BJ (cell line): ENCODE measurements around the gene KCNA1. TPM values are rescaled to one million over a fixed set of nuclear protein-coding genes. Genes with fewer than 3 reads are reported as not detected.

Experiments
- CTCF ChIA-PET: fragments of 350-600 bp; formaldehyde crosslinking; extraction: SDS; loops from one replicate; lab custom pipeline; 2021; ENCODE audit warnings: antibody characterized with exemption, inconsistent platforms; lab: Yijun Ruan, JAX
- POLR2A ChIA-PET: fragments of 300-600 bp; sonication (Branson Sonifier 250); formaldehyde crosslinking; extraction: SDS; loops from one replicate; lab custom pipeline; 2021; ENCODE audit warnings: antibody characterized with exemption; lab: Charles Lee
- DNase-seq: peaks from one replicate; pipeline ENCODE4 v3.0.0-alpha.2; 2011; ENCODE audit warnings: low read depth
- H3K27me3 ChIP-seq: 2 replicates; pipeline ENCODE4 v1.6.0; 2011; ENCODE audit warnings: low read length; ENCODE audit not compliant: control insufficient read depth, insufficient read depth
- H3K36me3 ChIP-seq: 2 replicates; pipeline ENCODE4 v1.5.1; 2011; ENCODE audit warnings: low read length; ENCODE audit not compliant: control insufficient read depth, insufficient read depth
- H3K4me3 ChIP-seq: 2 replicates; pipeline ENCODE4 v1.5.1; 2011; ENCODE audit warnings: low read depth, mild to moderate bottlenecking, control low read depth, low read length
- CTCF ChIP-seq: IDR thresholded peaks from 2 replicates; pipeline ENCODE4 v1.5.1; 2011; ENCODE audit warnings: low read depth, mild to moderate bottlenecking, control low read depth, inconsistent platforms, low read length, moderate library complexity; ENCODE audit not compliant: insufficient read depth
- polyA plus RNA-seq: library from polyadenylated mRNA; depleted of rRNA; stranded (reverse); fragments of >200 nt; gene quantifications from 2 replicates; pipeline ENCODE4 v1.2.3, GENCODE V29; 2011

KCNA1 gene
- polyA plus RNA-seq, 1 experiment: not detected

DNA sequence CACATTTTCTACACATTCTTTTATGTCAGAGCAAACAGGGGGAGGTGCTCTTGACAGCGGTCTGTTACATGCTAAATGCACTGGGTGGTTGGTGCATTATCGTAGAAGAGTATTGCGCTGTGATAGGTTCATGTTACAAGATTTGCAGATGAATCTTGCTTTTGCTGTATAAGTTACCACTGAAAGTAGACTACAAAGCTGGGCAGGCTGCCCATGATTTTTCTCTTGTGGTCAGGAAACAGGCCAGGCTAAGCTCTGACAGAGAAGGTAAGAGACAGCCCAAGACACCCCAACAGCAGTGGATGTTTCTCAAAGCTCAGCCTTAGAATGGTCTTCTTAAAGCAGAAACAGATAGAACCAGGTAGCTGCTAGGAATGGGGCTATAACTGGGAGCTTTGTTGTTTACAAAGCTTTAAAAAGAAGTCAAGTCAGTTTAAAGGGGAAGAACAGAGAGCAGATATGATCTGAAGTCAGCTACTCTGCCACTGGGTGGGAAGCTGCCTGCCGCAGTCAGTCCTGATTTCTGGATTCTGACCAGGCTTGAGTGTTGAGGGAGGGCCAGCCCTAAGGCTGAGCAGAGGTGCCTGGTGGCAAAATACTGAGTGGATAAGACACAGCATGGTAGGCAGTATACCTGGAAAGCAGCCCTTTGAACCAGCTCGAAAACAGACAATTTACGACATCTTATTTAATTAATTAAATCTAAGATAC, 9.4 kb downstream of the KCNA1 start:
- no peak for DNase-seq

DNA sequence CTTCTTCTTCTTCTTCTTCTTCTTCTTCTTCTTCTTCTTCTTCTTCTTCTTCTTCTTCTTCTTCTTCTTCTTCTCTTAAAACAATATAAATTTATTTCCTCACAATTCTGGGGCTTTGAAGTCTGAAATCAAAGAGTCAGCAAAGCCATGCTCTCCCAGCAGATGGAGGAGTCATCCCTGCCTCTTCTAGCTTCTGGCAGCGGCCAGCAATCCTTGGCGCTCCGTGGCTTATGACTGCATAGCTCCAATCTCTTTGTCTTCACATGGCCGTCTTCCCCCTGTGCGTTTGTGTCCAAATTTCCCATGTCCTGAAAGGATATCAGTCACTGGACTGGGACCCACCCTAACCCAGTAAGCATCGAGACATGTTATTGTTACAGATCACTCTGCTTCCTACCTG, 22.9 kb downstream of the KCNA1 start:
- no peak for DNase-seq
- H3K4me3 ChIP-seq: no peak overlapping the region
- no peak for TF ChIP-seq CTCF
- POLR2A ChIA-PET: no interaction called here
- no peaks in the 10 kb centered on the region for H3K36me3 ChIP-seq
- H3K27me3 ChIP-seq: no peaks in the 10 kb centered on the region
- CTCF ChIA-PET: no interaction called here

More for the DNA sequence above, 9.4 kb downstream of the KCNA1 start:
- Histone ChIP-seq H3K36me3 (no peaks in the 10 kb centered on the region), H3K27me3 (peaks cover 2% of the 10 kb centered on the region), H3K4me3 (no peak overlapping the region)
- TF ChIP-seq CTCF: no peak
- ChIA-PET CTCF (interaction anchor here (2.5 kb wide), 1 partner anchor 64 kb away, joined by 6 read pairs; no protein-coding TSS in a partner anchor), POLR2A (no interaction called here)

DNA sequence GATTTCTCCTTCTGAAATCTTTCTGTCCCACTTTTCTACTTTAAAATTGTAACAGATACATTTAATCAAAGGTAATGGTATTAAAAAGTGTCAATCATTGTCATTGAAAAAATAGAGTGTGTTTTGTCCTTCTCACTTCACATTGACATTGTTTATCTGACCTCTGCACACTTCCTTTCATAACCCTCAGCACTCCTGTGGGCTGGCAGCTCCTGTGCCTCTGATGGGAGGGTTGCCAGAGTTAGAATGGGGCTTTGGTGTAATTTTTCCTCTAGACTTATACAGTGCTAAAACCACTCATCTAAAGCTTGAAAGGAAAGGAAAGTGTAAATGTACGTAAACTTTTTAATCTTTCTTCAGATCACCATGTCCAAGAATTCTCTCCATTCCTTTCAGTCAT, 23.7 kb downstream of the KCNA1 start:
- no peak for DNase-seq
- no peak overlapping the region for H3K4me3 ChIP-seq
- no peaks in the 10 kb centered on the region for H3K36me3 ChIP-seq
- POLR2A ChIA-PET: no interaction called here
- CTCF ChIA-PET: interaction anchor here (1.7 kb wide), 1 partner anchor 76 kb away, joined by 6 read pairs; no protein-coding TSS in a partner anchor
- no peaks in the 10 kb centered on the region for H3K27me3 ChIP-seq
- no peak for TF ChIP-seq CTCF

GRCh38 chr12:4934407-4935035, 24.8 kb downstream of the KCNA1 start:
- ChIA-PET POLR2A (no interaction called here), CTCF (interaction anchor here (1.7 kb wide), 1 partner anchor 77 kb away, joined by 6 read pairs; no protein-coding TSS in a partner anchor)
- no peak for DNase-seq
- no peak for TF ChIP-seq CTCF
- Histone ChIP-seq H3K27me3 (no peaks in the 10 kb centered on the region), H3K36me3 (no peaks in the 10 kb centered on the region), H3K4me3 (no peak overlapping the region)

DNA sequence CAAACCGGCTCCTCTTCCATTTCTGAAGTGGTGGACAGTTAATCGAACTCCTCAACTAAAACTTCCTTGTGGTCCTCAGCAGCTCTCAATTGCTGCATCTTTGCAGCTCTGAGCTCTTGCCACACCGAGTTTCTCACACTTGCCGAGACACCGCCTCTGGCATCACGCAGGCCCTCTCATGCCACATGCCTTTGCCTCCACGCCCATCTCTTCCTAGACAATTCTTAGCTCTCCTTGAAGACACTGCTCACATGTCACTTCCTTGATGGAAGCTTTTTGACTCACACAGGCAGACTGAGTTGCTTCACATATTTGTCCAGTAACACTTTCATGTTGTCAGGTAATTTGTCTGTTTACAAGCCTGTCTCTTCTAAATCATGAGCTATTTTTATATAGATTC, 29.2 kb downstream of the KCNA1 start:
- Histone ChIP-seq H3K4me3 (no peak overlapping the region), H3K27me3 (no peaks in the 10 kb centered on the region), H3K36me3 (no peaks in the 10 kb centered on the region)
- no peak for TF ChIP-seq CTCF
- POLR2A ChIA-PET: no interaction called here
- CTCF ChIA-PET: interaction anchor here (1.0 to 2.0 kb wide), 2 partner anchors 21 to 62 kb away, joined by 3 to 6 read pairs; no protein-coding TSS in a partner anchor
- DNase-seq: no peak
